Stimulated activated CD8-positive, alpha-beta memory T cell treated with anti-CD3 and anti-CD28 coated beads, Interleukin-15, amount 100 ng/mL, for 1 hour (primary cell): ENCODE measurements around the gene ARID5A.
"Not testable (repeated sequence)": the region's sequence is repeated elsewhere in the genome, so short reads cannot be mapped to it uniquely, and the experiment has no call there.

Source experiments
- DNase-seq: peaks from one replicate; pipeline ENCODE4 v3.0.0-alpha.2; 2020; ENCODE audit warnings: low read depth

ARID5A gene

DNA sequence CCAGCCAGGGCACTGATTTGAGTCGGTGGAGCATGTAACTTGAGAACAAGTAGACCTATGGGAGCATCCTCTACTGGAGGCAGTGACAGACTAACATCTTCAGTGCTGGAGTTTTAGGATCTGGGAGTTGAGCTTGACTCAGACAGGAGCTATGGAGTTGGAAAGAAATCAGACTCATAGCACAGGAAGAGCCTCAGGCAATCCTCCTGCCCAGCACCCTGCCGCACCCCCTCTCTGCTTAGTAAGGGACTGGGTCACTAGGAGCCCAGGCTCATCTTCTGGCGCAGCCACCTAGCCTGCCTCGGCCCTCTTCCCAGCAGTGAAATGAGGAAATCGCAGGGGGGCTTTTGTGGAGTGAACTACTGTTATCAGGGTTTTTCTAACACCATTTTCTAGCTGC is 3.6 kb downstream of the ARID5A start:
- DNase-seq, result no peak

DNA sequence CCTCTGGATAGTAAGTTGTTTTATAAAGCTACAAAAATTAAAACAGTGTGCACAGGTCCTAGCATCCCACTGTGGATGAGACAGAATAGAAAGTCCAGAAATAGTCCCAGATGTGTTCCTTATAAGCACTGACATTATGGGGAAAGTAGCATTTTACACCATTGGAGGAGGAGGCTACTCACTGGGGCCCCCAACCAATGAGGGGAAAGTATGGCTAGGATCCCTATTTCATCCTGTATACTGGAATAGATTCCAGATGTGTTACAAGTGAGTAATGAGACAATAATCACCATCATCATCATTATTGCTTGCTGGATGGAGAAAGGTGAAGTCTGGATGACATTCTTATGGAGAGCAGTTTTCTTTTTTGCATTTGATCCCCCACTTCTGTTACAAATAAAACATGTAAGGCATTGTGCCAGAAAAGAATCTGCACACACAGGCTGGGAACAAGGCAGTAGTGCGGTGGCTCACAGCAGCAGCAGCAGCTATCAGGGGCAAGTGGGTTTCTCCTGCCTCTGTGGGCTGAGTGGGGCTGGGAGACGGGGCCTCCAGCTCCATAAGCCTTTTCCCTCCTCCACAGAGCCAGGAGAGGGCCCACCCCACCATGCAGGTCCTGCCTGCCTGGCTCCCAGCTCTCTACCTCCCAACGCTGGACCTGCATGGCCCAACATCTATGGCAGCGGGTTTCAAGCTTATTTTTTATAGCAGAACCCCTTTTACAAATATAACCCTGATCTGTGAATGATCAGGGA is 5.0 kb downstream of the ARID5A start:
- no peak for DNase-seq

DNA sequence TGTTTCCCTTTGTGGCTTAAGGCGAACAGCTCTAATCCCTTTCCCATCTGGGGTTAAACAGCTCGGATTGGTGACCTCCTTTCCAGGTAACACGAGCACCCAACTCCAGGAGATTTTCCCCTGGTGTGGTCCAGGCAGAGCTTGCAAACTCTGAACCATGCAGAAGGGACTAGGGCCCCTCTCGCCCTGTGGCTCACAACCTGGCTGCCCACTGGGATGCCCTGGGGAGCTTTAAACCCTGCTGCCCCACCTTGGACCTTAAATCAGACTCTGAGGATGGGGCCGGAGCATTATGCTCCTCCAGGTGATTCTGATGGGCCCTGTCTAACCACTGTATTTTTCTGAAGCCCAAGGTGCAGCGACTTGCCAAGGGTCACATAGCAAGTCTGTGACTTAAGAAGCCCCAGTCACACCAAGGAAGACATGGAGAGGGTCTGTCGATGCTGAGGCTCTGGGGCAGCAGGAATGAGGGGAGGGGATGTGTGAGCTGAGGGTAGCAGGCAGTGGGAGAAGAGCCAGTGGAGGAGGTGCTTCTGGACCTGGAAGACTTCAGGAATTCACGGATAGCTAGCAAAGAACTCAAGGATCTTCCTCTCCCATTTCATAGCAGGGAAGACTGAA is 5.9 kb downstream of the ARID5A start:
- DNase-seq, result no peak

GRCh38 chr2:96546321-96546720 is 9.8 kb downstream of the ARID5A start:
- no peak for DNase-seq

GRCh38 chr2:96546797-96547196 is 10.2 kb downstream of the ARID5A start:
- DNase-seq, result no peak

GRCh38 chr2:96547203-96547641 is 10.7 kb downstream of the ARID5A start:
- no peak for DNase-seq

GRCh38 chr2:96547731-96548171 is 11.2 kb downstream of the ARID5A start:
- DNase-seq, result no peak

DNA sequence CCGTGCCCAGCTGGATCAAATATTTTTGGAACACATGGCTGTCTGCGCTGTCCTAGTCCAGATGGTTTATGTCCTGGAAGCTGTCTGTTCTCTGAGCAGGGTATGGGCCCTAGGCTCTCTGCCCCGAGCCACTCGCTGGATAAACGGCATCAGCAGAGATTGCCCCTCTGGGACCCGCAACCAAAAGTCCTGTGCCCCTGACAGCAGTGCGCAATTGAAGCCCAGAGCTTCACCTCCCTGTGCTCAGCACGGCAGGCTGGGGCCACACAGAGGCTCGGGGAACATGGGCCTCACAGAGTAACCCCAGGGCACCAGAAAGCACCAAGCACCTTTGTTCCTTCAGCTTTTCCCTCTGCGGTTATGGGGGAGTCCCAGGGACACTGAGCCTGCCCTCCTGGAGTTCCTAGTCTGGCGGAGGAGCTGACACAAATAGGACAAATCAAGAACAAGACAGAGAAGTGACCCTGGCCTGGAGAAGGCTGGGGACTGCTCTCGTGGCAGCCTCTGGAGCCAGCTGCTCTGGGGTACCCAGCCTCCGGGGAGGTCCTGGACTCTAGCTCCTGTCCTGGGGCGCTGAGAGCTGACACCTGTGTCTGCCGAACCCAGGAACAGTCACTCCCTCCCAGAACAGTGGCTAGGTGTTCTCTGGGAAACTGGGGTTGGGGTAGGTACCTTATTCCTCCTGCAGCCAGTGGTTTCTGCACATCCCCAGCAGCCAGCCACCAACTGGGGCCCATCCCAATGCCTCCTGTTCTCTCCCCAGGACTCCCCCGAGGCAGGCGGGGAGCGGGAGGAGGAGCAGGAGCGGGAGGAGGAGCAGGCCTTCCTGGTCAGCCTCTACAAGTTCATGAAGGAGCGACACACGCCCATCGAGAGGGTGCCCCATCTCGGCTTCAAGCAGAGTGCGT is 12.3 kb downstream of the ARID5A start:
- DNase-seq, result no peak

DNA sequence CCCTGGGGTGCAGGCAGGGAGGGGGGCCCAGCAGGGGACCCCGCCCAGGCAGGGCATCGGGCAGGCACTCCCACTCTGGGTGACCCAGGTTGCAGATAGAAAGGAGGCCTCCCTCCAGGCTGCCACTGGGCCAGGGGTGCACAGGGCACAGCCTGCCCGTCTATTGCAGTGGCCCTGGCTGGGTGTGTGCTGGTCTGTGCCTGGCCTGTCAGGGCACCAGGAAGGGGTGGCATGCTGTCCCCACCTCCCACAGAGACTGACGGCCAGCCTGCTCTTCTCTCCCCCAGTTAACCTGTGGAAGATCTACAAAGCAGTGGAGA is 12.9 kb downstream of the ARID5A start:
- no peak for DNase-seq

- no peak for DNase-seq
Measured at GRCh38 chr2:96549967-96550786, 13.6 kb downstream of the ARID5A start.

- DNase-seq, result no peak
Measured at GRCh38 chr2:96550787-96551604, 14.4 kb downstream of the ARID5A start.

DNA sequence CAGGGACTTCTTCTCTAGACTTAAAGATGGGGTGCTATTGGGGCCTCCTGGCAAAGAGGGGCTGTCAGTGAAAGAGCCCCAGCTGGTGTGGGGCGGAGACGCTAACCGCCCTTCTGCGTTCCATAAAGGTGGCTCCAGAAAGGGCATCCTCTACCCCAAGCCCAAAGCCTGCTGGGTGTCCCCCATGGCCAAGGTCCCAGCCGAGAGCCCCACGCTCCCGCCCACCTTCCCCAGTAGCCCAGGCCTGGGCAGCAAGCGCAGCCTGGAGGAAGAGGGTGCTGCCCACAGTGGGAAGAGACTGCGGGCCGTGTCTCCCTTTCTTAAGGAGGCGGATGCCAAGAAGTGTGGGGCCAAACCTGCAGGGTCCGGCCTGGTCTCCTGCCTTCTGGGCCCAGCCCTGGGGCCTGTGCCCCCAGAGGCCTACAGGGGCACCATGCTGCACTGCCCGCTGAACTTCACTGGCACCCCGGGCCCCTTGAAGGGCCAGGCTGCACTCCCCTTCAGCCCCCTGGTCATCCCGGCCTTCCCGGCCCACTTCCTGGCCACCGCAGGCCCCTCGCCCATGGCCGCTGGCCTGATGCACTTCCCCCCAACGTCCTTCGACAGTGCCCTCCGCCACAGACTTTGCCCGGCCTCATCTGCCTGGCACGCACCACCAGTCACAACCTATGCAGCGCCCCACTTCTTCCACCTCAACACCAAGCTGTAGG is 15.2 kb downstream of the ARID5A start:
- DNase-seq, result no peak

DNA sequence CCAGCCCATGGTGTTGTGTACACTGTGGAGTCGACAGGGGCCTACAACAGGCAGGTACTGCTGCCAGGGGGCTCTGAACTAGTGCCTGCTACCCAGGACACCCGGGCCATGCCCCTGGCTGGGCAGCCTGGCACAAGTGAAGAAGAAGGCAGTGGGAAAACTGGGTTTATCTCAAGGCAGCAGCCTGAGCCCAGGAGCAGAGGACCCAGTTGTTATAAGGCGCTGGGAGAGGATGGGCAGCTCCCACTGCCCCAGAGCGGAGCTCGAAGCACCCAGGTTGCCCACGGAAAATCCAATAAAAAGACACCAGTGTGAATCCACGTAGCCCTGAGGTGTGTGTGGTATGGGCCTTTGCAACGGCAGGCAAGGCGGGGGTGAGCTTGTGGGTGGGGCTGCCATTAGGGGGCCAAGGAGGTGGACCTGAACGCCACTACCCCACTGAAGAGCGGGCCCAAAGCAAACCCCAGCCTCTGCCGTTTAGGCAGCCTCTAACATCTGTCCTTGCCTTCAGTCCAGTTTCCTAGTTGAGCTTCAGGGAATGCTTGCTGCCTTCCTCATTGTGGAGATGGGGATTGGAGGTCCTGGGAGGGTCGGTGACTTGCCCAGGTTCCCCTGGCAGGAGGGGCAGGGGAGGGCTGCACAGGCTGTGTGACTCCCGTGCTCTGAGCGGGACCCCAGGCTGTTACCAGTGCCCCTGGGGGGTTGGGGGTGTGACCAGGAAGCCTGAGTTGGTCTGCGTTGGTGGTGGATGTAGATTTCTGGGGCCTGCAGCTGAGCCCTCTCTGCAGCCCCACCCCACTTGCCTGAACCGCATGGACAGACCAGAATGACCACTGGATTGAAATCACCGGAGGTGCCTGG is 16.0 kb downstream of the ARID5A start:
- no peak for DNase-seq

DNA sequence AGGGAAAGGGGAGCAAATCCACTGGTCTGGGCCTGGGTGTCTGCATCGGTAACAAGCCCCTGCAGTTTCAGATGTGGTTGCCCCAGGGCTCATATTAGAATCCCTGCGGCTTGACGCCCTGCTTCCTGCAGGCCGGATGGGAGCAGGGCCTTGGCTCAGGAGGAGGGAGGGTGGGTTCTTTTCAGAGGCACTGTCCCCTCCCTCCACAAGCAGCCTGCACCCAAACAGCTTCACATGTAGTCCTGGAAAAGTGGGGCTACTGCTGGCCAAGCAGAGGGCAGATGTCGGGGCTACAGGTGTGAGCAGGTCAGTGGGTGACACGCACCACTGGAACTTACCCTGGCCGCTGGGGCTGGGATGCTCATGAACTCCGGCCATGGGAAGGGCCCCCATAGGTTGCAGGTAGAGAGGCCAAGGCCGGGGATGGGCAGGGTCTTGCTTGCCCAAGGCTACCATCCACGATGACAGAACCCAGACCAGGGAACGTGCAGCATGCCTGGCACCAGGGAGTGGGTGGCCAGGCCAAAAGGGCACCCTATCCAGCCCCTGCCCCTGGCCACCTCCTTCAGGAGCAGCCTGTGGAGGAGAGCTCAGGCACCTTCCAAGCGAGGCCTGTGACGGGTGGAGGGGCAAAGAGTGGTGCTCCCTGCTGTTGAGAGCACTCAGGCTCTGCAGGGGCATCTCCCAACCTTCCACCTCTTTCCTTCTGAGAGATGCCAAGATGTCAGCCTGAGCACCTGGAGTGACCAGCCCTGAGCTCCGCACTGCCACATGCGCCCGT is 16.8 kb downstream of the ARID5A start:
- DNase-seq, result no peak

- DNase-seq, result not testable (repeated sequence)
Measured at GRCh38 chr2:96553957-96554292, 17.4 kb downstream of the ARID5A start.

GRCh38 chr2:96554293-96555145 is 18.0 kb downstream of the ARID5A start:
- peak; percentile 49 for DNase-seq

GRCh38 chr2:96555146-96555610 is 18.6 kb downstream of the ARID5A start:
- DNase-seq, result no peak
